PFSK-1 (cell line): ENCODE results near the gene GIMD1.
A peak's percentile ranks its signal among the peaks of the same experiment; 100 is the strongest.

Source experiments
- FOXP2 ChIP-seq: optimal IDR thresholded peaks from 2 replicates; pipeline ENCODE3; 2011; ENCODE audit warnings: borderline replicate concordance, control low read depth, inconsistent platforms; ENCODE audit not compliant: insufficient read depth; ENCODE audit errors: extremely low read length, extremely low read depth
- POLR2AphosphoS5 ChIP-seq: IDR thresholded peaks from 2 replicates; pipeline ENCODE4 v1.6.1; 2012; ENCODE audit warnings: low read depth, mild to moderate bottlenecking, control low read depth, low read length, moderate library complexity
- SIN3A ChIP-seq: IDR thresholded peaks from 2 replicates; pipeline ENCODE4 v1.6.1; 2012; ENCODE audit warnings: mild to moderate bottlenecking, low read length, moderate library complexity, borderline replicate concordance; ENCODE audit not compliant: insufficient read depth
- TAF1 ChIP-seq: IDR thresholded peaks from 2 replicates; pipeline ENCODE4 v1.6.1; 2012; ENCODE audit warnings: low read length, control low read depth, borderline replicate concordance; ENCODE audit not compliant: insufficient read depth
- TF ChIP-seq, protein P1 (sequence below), 2 experiments: IDR thresholded peaks; 2 replicates each; pipeline versions ENCODE4 v1.6.1 to v1.8.0; 2011 to 2012; ENCODE audit warnings: low read depth in 2 of 2, low read length in 2 of 2, control low read depth in 1 of 2, inconsistent platforms in 1 of 2, mild to moderate bottlenecking in 1 of 2, moderate library complexity in 1 of 2; ENCODE audit not compliant: insufficient read depth in 1 of 2

Gene GIMD1

DNA sequence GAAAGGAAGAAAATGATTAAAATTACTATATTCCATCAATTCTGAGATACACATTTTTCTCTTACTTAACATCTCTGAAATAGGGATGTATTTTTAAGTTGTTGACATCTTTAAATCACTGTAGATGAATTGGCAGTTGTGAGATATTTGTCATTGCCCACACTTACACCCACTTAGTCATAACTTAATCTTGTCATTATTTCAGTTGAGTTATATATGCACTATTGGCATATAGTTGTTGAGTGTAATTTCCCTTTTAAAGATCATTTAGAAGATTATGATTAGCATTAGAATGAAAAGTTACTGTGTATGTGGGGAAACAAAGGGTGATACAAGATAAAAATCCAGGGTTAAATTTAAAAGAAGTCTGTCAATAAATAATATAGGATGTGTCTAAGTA, 50.1 kb downstream of the GIMD1 start:
- TF ChIP-seq, protein P1, sequence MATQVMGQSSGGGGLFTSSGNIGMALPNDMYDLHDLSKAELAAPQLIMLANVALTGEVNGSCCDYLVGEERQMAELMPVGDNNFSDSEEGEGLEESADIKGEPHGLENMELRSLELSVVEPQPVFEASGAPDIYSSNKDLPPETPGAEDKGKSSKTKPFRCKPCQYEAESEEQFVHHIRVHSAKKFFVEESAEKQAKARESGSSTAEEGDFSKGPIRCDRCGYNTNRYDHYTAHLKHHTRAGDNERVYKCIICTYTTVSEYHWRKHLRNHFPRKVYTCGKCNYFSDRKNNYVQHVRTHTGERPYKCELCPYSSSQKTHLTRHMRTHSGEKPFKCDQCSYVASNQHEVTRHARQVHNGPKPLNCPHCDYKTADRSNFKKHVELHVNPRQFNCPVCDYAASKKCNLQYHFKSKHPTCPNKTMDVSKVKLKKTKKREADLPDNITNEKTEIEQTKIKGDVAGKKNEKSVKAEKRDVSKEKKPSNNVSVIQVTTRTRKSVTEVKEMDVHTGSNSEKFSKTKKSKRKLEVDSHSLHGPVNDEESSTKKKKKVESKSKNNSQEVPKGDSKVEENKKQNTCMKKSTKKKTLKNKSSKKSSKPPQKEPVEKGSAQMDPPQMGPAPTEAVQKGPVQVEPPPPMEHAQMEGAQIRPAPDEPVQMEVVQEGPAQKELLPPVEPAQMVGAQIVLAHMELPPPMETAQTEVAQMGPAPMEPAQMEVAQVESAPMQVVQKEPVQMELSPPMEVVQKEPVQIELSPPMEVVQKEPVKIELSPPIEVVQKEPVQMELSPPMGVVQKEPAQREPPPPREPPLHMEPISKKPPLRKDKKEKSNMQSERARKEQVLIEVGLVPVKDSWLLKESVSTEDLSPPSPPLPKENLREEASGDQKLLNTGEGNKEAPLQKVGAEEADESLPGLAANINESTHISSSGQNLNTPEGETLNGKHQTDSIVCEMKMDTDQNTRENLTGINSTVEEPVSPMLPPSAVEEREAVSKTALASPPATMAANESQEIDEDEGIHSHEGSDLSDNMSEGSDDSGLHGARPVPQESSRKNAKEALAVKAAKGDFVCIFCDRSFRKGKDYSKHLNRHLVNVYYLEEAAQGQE (IDR thresholded peaks at IDR 0.05; ENCODE audit: insufficient read depth in 1 of 2, low read depth in 2 of 2, low read length in 2 of 2) = no peak
- no peak for TF ChIP-seq POLR2AphosphoS5

DNA sequence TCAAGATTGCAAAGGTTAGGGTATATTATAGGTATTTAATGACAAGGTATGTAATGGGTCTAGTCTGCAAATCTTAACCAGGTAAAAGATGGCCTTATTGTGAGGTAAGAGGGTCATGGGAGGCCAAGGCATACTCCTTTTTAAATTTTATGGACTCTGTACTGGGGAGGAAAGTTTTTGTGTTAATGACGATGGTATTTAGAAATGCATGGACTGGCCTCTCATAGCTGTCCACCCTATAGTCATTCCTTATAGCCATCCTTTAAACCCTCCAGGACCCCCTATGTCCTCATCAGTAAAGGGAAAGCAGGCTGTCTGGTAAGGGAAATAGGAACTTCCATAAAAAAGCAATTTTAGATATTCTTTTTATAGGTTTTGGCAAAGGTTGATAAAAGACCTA, 50.8 kb downstream of the GIMD1 start:
- TF ChIP-seq FOXP2 (no peak), POLR2AphosphoS5 (no peak)

DNA sequence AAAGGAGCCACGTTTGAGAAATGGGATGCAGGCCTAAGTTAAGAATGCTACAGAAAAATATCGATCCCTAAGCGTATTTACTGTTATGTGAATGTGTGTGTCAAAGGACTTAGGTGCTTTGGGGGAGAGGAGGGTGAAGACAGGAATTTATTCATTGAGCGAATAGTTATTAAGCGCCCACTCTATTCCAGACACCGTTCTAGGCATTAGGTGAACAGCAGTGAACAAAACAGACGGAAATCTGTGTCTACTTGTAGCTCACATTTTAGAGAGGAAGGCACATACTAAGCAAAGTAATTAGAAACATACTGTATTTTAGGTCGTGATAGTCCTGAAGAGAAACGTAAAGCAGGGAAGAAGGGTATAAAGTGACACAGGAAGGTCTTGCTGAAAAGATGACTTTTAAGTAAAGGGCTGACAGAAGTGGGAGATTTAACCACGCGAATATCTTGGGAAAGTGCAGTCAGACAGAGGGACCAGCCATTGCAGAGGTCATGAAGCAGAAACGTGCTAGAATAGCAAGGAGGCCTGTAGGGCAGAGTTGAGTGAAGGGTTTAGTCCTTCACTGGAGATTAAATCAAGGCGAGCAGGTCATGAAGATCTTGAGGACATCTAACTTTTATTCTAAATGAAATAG, 51.7 kb downstream of the GIMD1 start:
- TF ChIP-seq SIN3A (no peak), TAF1 (no peak), FOXP2 (no peak), POLR2AphosphoS5 (no peak)
- TF ChIP-seq, protein P1 (IDR thresholded peaks at IDR 0.05; ENCODE audit: insufficient read depth in 1 of 2, low read depth in 2 of 2, low read length in 2 of 2) = no peak

DNA sequence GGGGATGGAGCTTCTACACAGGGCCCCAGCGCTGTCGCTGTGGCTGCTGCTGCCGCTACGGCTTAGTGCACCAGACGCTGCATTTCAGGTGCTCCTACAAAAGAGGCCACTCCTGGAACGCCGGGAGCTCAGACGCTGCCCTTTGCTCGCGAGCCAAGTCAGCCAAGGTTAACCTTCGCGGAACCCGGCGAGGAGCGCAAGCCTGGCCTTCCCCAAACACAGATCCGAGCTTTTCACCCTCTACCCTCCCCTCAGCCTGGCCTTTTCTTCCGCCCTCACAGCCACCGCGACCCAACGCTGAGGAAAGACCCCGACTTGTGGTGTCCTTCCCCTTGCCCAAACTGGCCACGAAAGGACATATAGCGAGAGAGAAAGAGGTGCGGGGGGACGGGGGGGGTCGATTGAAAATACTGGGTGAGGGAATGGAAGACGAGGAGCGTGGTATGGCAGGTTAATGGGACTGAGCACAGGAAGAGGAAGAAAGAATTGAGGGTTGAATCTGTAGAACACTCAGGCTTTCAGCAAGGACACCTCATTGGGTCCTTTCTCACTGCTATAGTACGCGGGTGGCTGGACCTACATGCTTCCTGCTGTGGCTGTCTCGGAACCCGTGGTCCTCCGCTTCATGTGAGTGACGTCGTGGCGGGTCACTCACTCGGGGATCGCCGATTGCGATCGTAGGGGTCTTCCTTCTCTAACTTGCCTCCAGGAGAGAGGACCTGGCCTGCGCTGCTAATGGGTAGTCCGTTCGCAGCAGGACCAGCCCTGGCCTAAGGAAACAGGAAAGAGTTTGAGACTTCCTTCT, 52.4 kb downstream of the GIMD1 start, which contains the start of the genes AIMP1 and TBCK:
Gene AIMP1 (plus strand): TSS at position 583 of the 805 bp plus-strand sequence. CDS start 8,460 bp downstream, outside the sequence.
Gene TBCK (minus strand): TSS at position 242 of the 805 bp plus-strand sequence. CDS start 7,249 bp downstream, outside the sequence.
- TF ChIP-seq FOXP2 (peak; percentile 9), POLR2AphosphoS5 (peak; percentile 78), TAF1 (peak; percentile 70; the same call in 1 of the 2 replicates), SIN3A (peak; percentile 34; the same call in 1 of the 2 replicates)
- TF ChIP-seq, protein P1 (IDR thresholded peaks at IDR 0.05; ENCODE audit: insufficient read depth in 1 of 2, low read depth in 2 of 2, low read length in 2 of 2) = peak in 1 of 2 experiments; percentile 19; a peak in 1 of 4 replicates

DNA sequence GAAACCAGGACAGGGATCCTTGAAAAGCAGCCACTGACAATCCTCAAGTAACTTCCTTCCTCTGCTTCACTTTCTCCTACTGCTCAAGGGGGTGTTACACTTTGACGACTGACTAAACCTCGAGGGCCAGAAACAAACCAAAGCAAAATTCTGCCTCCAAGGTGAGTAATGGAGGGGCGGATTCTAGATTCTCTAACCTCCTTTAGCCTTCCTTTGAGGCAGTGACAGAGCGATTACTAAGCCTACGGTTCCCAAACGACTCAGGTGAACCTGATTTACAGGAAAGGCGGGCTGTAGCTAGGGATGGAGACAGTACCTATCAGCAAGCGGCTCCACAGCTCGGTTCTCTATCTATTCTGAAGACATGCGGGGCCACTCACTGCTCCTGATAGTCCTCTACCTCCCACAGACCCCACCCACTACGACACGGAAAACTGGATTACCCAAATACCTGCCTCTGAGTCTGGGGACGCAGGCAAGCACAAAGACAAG, 53.1 kb downstream of the GIMD1 start:
- TF ChIP-seq POLR2AphosphoS5 (no peak), FOXP2 (no peak), TAF1 (no peak), SIN3A (no peak)
- TF ChIP-seq, protein P1 (IDR thresholded peaks at IDR 0.05; ENCODE audit: insufficient read depth in 1 of 2, low read depth in 2 of 2, low read length in 2 of 2) = no peak
